Measurements from ENCODE around the gene PRDX1. TPM values are rescaled to one million over a fixed set of nuclear protein-coding genes. Genes with fewer than 3 reads are reported as not detected.

PRDX1 gene
- total RNA-seq, 1 donor = 249 TPM

DNA sequence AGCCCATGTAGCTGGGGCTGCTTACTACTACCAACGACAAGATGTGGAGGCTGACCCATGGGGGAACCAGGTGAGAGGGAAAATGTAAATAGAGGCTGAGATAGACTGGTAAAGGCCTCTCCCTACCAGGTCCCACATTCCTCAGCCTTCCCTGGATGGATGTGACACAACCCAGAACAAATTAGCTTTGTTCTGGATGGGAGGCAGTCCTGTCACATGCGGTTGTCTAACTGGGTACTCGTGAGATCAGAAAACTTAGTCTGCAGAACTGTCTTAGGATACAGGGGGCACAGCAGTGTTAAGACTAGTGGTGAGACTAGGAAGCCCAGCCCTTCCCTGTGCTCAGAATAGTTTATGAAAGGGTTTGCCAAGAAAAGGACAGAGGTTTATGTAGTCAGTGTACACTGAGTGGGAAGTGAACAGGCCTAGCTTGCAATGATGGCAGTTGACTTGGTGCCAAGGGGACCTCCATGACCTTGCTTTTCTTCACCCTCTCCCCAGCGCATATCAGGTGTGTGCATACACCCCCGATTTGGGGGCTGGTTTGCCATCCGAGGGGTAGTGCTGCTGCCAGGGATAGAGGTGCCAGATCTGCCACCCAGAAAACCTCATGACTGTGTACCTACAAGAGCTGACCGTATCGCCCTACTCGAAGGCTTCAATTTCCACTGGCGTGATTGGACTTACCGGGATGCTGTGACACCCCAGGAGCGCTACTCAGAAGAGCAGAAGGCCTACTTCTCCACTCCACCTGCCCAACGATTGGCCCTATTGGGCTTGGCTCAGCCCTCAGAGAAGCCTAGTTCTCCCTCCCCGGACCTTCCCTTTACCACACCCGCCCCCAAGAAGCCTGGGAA is 13.2 kb downstream of the PRDX1 start:
- H4K20me1 ChIP-seq (ENCODE audit: insufficient read depth, low read length) = peaks cover 2% of the 10 kb centered on the region
- TF ChIP-seq, protein P1, sequence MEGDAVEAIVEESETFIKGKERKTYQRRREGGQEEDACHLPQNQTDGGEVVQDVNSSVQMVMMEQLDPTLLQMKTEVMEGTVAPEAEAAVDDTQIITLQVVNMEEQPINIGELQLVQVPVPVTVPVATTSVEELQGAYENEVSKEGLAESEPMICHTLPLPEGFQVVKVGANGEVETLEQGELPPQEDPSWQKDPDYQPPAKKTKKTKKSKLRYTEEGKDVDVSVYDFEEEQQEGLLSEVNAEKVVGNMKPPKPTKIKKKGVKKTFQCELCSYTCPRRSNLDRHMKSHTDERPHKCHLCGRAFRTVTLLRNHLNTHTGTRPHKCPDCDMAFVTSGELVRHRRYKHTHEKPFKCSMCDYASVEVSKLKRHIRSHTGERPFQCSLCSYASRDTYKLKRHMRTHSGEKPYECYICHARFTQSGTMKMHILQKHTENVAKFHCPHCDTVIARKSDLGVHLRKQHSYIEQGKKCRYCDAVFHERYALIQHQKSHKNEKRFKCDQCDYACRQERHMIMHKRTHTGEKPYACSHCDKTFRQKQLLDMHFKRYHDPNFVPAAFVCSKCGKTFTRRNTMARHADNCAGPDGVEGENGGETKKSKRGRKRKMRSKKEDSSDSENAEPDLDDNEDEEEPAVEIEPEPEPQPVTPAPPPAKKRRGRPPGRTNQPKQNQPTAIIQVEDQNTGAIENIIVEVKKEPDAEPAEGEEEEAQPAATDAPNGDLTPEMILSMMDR (IDR thresholded peaks at IDR 0.05; ENCODE audit: extremely low read depth, low read depth, low read length) = peak; percentile 18
- H3K36me3 ChIP-seq (ENCODE audit: insufficient read depth, low read length) = peaks cover 44% of the 10 kb centered on the region
- no peak for DNase-seq (ENCODE audit: insufficient read length, low spot score, missing footprints)
- no peak overlapping the region for H3K4me2 ChIP-seq (ENCODE audit: insufficient read depth, low read length)
- no peak overlapping the region for H2AFZ ChIP-seq (ENCODE audit: low read length)
- no peaks in the 10 kb centered on the region for H3K9me3 ChIP-seq (ENCODE audit: low read depth, low read length)
- no peak overlapping the region for H3K4me3 ChIP-seq (ENCODE audit: insufficient read depth, low read length)
- no peaks in the 10 kb centered on the region for H3K4me1 ChIP-seq (ENCODE audit: insufficient read depth, low read length)
- no peaks in the 10 kb centered on the region for H3K27me3 ChIP-seq (ENCODE audit: insufficient read depth, low read length)
- H3K27ac ChIP-seq (ENCODE audit: low read depth, low read length) = no peak overlapping the region
- no peaks in the 10 kb centered on the region for H3K79me2 ChIP-seq (ENCODE audit: insufficient read depth, low read length)

DNA sequence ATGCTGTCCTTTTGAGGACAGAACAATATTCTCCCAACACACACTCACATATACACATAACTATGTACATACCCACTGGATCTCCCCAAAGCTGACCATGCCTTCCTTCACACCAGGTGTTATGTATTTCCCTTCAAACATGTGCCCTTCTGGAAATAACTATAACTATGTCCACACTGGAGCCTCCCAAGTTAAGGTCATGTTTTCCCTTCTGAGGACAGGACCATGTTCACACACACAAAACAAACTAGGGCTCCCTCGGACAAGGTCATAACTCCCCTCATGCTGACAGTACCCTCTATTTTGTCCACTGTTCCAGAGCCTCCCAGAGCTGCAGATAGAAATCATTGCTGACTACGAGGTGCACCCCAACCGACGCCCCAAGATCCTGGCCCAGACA is 13.8 kb downstream of the PRDX1 start:
- Histone ChIP-seq H3K4me3 (ENCODE audit: insufficient read depth, low read length) (no peak overlapping the region), H2AFZ (ENCODE audit: low read length) (no peak overlapping the region), H4K20me1 (ENCODE audit: insufficient read depth, low read length) (peaks cover 2% of the 10 kb centered on the region), H3K36me3 (ENCODE audit: insufficient read depth, low read length) (peaks cover 38% of the 10 kb centered on the region), H3K79me2 (ENCODE audit: insufficient read depth, low read length) (no peaks in the 10 kb centered on the region), H3K27me3 (ENCODE audit: insufficient read depth, low read length) (no peaks in the 10 kb centered on the region), H3K4me1 (ENCODE audit: insufficient read depth, low read length) (no peaks in the 10 kb centered on the region), H3K4me2 (ENCODE audit: insufficient read depth, low read length) (no peak overlapping the region), H3K27ac (ENCODE audit: low read depth, low read length) (no peak overlapping the region), H3K9me3 (ENCODE audit: low read depth, low read length) (no peaks in the 10 kb centered on the region)
- TF ChIP-seq, protein P1 (IDR thresholded peaks at IDR 0.05; ENCODE audit: extremely low read depth, low read depth, low read length) = no peak
- DNase-seq (ENCODE audit: insufficient read length, low spot score, missing footprints) = no peak

DNA sequence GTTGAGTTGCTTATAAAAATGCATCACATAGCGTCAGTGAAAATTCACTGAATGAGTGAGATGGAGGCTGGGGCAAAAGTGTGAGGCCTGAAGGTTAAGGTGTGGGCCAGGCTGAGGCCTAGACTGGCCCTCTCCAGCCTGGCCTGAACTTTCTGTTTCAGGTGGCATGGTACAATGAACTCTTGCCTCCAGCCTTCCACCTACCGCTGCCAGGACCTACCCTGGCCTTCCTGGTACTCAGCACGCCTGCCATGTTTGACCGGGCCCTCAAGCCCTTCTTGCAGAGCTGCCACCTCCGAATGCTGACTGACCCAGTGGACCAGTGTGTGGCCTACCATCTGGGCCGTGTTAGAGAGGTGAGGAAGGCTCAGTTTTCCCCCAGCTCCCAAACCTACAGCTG is 14.5 kb downstream of the PRDX1 start:
- Histone ChIP-seq H3K79me2 (ENCODE audit: insufficient read depth, low read length) (no peaks in the 10 kb centered on the region), H3K4me1 (ENCODE audit: insufficient read depth, low read length) (no peaks in the 10 kb centered on the region), H3K4me2 (ENCODE audit: insufficient read depth, low read length) (no peak overlapping the region), H3K36me3 (ENCODE audit: insufficient read depth, low read length) (peaks cover 32% of the 10 kb centered on the region), H3K9me3 (ENCODE audit: low read depth, low read length) (no peaks in the 10 kb centered on the region), H3K27ac (ENCODE audit: low read depth, low read length) (no peak overlapping the region), H3K27me3 (ENCODE audit: insufficient read depth, low read length) (no peaks in the 10 kb centered on the region), H2AFZ (ENCODE audit: low read length) (no peak overlapping the region), H4K20me1 (ENCODE audit: insufficient read depth, low read length) (no peaks in the 10 kb centered on the region), H3K4me3 (ENCODE audit: insufficient read depth, low read length) (no peak overlapping the region)
- TF ChIP-seq, protein P1 (IDR thresholded peaks at IDR 0.05; ENCODE audit: extremely low read depth, low read depth, low read length) = no peak
- DNase-seq (ENCODE audit: insufficient read length, low spot score, missing footprints) = no peak

DNA sequence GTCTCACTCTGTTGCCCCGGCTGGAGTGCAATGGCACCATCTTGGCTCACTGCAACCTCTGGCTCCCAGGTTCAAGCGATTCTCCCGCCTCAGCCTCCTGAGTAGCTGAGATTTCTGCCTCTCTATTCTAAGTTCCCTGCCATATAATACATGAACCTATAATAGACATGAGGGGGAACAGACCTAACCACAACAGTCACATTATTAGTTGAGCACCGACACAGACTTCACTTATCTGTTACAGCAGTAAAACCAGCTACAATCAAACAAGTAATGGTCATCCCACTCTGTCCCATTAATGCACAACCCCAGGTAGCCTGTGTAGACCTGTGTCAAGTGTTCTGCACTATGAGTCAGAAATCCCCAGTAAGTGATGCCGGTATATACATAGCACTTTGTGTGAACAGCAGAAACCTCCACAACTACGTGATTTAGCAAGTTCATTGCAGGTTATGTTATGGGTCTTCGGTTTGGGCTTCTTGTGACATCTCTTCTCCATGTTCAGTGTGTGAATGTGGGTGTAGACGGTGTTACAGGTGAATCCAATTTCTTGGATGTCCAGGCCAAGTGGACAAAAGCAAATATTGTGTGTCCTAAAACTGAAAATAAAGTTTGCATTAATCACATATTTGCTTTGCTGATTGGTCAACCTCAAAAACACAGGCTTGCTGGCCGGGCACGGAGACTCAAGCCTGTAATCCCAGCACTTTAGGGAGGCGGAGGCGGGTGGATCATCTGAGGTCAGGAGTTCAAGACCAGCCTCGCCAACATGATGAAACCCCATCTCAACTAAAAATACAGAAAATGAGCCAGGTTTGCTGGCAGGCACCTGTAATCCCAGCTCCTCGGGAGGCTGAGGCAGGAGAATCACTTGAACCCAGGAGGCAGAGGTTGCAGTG is 18.0 kb downstream of the PRDX1 start:
- Histone ChIP-seq H3K79me2 (ENCODE audit: insufficient read depth, low read length) (no peaks in the 10 kb centered on the region), H3K4me3 (ENCODE audit: insufficient read depth, low read length) (no peak overlapping the region), H3K27ac (ENCODE audit: low read depth, low read length) (no peak overlapping the region), H3K36me3 (ENCODE audit: insufficient read depth, low read length) (peaks cover 2% of the 10 kb centered on the region), H2AFZ (ENCODE audit: low read length) (no peak overlapping the region), H3K4me1 (ENCODE audit: insufficient read depth, low read length) (peaks cover 7% of the 10 kb centered on the region), H3K27me3 (ENCODE audit: insufficient read depth, low read length) (no peaks in the 10 kb centered on the region), H4K20me1 (ENCODE audit: insufficient read depth, low read length) (no peaks in the 10 kb centered on the region), H3K9me3 (ENCODE audit: low read depth, low read length) (no peaks in the 10 kb centered on the region), H3K4me2 (ENCODE audit: insufficient read depth, low read length) (no peak overlapping the region)
- no peak for DNase-seq (ENCODE audit: insufficient read length, low spot score, missing footprints)
- TF ChIP-seq, protein P1 (IDR thresholded peaks at IDR 0.05; ENCODE audit: extremely low read depth, low read depth, low read length) = no peak
